Lower leg skin (tissue), 3 donors: Measurements from ENCODE around the gene ME2.

Experiments
- CTCF ChIP-seq, 3 donors: fragments of 450-650 bp; IDR thresholded peaks; one replicate each; pipeline ENCODE4 v1.5.1; 2016; ENCODE audit warnings: antibody characterized with exemption in 3 of 3, mild to moderate bottlenecking in 3 of 3, moderate library complexity in 2 of 3
- POLR2A ChIP-seq, 2 donors: fragments of 450-650 bp; IDR thresholded peaks; one replicate each; pipeline ENCODE4 v1.6.1; 2016 to 2017; ENCODE audit warnings: antibody characterized with exemption in 2 of 2, mild to moderate bottlenecking in 1 of 2, moderate library complexity in 1 of 2

GRCh38 chr18:50849419-50849821 is 29.5 kb upstream of the ME2 start:
- TF ChIP-seq POLR2A (IDR thresholded peaks at IDR 0.05) (no peak), CTCF (IDR thresholded peaks at IDR 0.05) (no peak)
